ENCODE data around the gene CREB3L1. TPM values are rescaled to one million over a fixed set of nuclear protein-coding genes. Genes with fewer than 3 reads are reported as not detected.
A peak's percentile ranks its signal among the peaks of the same experiment; 100 is the strongest.

Gene CREB3L1
- total and polyA plus RNA-seq, 2 of the 13 experiments (the other 11 are each of a cell fraction or from before 2014, with no cell fraction given) = not detected

DNA sequence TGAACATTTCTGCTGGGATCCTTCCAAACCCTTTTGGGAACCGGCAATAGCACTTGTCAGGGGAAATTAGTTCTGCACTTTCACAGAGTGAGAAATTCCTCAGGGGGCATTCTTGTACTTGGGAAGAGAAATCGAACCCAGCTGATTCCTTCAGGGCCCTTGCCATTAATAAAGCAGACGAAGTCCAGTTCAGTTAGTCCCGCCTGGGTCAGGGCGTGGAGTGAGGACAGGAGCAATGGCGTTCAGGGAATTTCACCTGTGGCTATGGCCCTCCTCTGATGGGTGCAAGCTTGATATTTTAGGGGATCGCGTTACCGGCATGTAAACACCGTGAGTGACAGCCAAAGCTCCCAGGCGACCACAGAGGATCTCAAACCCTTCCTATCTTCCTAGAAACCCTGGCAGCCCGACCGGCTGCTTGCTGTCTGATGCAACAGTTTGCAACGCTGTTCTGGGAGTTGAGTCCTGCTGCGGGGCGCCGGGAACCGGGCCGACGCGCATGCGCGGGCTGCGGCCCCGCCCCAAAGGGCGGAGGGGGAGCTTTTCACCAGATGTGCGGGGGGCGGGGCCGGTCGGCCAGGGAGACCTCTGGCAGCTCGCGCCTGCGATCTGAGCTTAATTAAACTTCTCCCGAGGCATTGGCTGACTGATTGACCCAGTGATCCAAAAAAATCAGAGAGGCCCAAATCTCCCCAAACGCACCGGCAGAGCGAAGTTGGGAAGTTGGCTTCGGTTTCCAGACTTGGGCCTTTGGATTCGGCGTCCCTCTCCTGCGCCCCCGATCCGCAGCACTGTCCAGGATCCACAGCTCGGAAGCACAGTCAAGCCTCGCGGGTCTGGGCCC lies 34.3 kb upstream of the CREB3L1 start (continued):
- no peak for TF ChIP-seq TBP (CRISPR knock-in tag; IDR thresholded peaks at IDR 0.05)
- TF ChIP-seq PHF20 (CRISPR knock-in tag; IDR thresholded peaks at IDR 0.05) = peak; percentile 54; the same call in 1 of the 2 replicates
- TF ChIP-seq RFXAP (CRISPR knock-in tag; IDR thresholded peaks at IDR 0.05; ENCODE audit: borderline replicate concordance) = no peak
- TF ChIP-seq HNRNPUL1 (IDR thresholded peaks at IDR 0.05; ENCODE audit: low read depth, low read length) = no peak
- TF ChIP-seq ZNF230 (CRISPR knock-in tag; IDR thresholded peaks at IDR 0.05) = peak; percentile 97; the same call in 1 of the 2 replicates
- TF ChIP-seq, protein P1, sequence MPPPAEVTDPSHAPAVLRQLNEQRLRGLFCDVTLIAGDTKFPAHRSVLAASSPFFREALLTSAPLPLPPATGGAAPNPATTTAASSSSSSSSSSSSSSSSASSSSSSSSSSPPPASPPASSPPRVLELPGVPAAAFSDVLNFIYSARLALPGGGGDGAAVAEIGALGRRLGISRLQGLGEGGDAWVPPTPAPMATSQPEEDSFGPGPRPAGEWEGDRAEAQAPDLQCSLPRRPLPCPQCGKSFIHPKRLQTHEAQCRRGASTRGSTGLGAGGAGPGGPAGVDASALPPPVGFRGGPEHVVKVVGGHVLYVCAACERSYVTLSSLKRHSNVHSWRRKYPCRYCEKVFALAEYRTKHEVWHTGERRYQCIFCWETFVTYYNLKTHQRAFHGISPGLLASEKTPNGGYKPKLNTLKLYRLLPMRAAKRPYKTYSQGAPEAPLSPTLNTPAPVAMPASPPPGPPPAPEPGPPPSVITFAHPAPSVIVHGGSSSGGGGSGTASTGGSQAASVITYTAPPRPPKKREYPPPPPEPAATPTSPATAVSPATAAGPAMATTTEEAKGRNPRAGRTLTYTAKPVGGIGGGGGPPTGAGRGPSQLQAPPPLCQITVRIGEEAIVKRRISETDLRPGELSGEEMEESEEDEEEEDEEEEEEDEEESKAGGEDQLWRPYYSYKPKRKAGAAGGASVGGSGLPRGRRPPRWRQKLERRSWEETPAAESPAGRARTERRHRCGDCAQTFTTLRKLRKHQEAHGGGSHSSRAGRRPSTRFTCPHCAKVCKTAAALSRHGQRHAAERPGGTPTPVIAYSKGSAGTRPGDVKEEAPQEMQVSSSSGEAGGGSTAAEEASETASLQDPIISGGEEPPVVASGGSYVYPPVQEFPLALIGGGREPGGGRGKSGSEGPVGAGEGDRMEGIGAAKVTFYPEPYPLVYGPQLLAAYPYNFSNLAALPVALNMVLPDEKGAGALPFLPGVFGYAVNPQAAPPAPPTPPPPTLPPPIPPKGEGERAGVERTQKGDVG (CRISPR knock-in tag; IDR thresholded peaks at IDR 0.05; ENCODE audit: borderline replicate concordance) = peak; percentile 55; the same call in 1 of the 2 replicates
- TF ChIP-seq ZNF567 (CRISPR knock-in tag; IDR thresholded peaks at IDR 0.05; ENCODE audit: borderline replicate concordance) = peak; percentile 92
- TF ChIP-seq, protein P2, sequence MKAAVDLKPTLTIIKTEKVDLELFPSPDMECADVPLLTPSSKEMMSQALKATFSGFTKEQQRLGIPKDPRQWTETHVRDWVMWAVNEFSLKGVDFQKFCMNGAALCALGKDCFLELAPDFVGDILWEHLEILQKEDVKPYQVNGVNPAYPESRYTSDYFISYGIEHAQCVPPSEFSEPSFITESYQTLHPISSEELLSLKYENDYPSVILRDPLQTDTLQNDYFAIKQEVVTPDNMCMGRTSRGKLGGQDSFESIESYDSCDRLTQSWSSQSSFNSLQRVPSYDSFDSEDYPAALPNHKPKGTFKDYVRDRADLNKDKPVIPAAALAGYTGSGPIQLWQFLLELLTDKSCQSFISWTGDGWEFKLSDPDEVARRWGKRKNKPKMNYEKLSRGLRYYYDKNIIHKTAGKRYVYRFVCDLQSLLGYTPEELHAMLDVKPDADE (CRISPR knock-in tag; IDR thresholded peaks at IDR 0.05) = no peak
- no peak for TF ChIP-seq ZNF354B (CRISPR knock-in tag; IDR thresholded peaks at IDR 0.05)
- peak; percentile 17; the same call in 1 of the 2 replicates for TF ChIP-seq ZNF441 (CRISPR knock-in tag; IDR thresholded peaks at IDR 0.05; ENCODE audit: borderline replicate concordance)
- TF ChIP-seq, protein P3, sequence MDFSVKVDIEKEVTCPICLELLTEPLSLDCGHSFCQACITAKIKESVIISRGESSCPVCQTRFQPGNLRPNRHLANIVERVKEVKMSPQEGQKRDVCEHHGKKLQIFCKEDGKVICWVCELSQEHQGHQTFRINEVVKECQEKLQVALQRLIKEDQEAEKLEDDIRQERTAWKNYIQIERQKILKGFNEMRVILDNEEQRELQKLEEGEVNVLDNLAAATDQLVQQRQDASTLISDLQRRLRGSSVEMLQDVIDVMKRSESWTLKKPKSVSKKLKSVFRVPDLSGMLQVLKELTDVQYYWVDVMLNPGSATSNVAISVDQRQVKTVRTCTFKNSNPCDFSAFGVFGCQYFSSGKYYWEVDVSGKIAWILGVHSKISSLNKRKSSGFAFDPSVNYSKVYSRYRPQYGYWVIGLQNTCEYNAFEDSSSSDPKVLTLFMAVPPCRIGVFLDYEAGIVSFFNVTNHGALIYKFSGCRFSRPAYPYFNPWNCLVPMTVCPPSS (IDR thresholded peaks at IDR 0.05) = no peak
- no peak for TF ChIP-seq ZNF749 (CRISPR knock-in tag; IDR thresholded peaks at IDR 0.05; ENCODE audit: borderline replicate concordance)
- no peak for TF ChIP-seq ZNF124 (CRISPR knock-in tag; IDR thresholded peaks at IDR 0.05)
- no peak for TF ChIP-seq ZNF121 (CRISPR knock-in tag; IDR thresholded peaks at IDR 0.05)
- TF ChIP-seq NPAS2 (CRISPR knock-in tag; IDR thresholded peaks at IDR 0.05; ENCODE audit: borderline replicate concordance) = no peak
- TF ChIP-seq, protein P4, sequence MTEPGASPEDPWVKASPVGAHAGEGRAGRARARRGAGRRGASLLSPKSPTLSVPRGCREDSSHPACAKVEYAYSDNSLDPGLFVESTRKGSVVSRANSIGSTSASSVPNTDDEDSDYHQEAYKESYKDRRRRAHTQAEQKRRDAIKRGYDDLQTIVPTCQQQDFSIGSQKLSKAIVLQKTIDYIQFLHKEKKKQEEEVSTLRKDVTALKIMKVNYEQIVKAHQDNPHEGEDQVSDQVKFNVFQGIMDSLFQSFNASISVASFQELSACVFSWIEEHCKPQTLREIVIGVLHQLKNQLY (CRISPR knock-in tag; IDR thresholded peaks at IDR 0.05) = no peak
- 0 out of 2 replicates have a peak, but pooled peaks have one; percentile 25 for TF ChIP-seq ELF1 (CRISPR knock-in tag; IDR thresholded peaks at IDR 0.05)
- TF ChIP-seq MEIS2 (CRISPR knock-in tag; IDR thresholded peaks at IDR 0.05) = peak; percentile 44; the same call in 1 of the 2 replicates
- TF ChIP-seq, protein P5, sequence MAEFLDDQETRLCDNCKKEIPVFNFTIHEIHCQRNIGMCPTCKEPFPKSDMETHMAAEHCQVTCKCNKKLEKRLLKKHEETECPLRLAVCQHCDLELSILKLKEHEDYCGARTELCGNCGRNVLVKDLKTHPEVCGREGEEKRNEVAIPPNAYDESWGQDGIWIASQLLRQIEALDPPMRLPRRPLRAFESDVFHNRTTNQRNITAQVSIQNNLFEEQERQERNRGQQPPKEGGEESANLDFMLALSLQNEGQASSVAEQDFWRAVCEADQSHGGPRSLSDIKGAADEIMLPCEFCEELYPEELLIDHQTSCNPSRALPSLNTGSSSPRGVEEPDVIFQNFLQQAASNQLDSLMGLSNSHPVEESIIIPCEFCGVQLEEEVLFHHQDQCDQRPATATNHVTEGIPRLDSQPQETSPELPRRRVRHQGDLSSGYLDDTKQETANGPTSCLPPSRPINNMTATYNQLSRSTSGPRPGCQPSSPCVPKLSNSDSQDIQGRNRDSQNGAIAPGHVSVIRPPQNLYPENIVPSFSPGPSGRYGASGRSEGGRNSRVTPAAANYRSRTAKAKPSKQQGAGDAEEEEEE (CRISPR knock-in tag; IDR thresholded peaks at IDR 0.05; ENCODE audit: borderline replicate concordance) = no peak
- no peak for TF ChIP-seq ZNF234 (CRISPR knock-in tag; conservative IDR thresholded peaks at IDR 0.05)
- TF ChIP-seq HCFC1 (IDR thresholded peaks at IDR 0.05; ENCODE audit: low read depth, low read length) = no peak
- peak; percentile 56; the same call in 1 of the 2 replicates for TF ChIP-seq NFKBIZ (CRISPR knock-in tag; IDR thresholded peaks at IDR 0.05)
